Body of pancreas (tissue), 4 donors: Measurements from ENCODE around the gene LMO1. TPM values are rescaled to one million over a fixed set of nuclear protein-coding genes. Genes with fewer than 3 reads are reported as not detected.

ENCODE experiments used
- ATAC-seq: fragments of 150-250 bp; one replicate; pipeline ENCODE4 v1.9.1; 2016
- DNase-seq, 4 donors: peaks; one replicate each; pipeline ENCODE4 v3.0.0-alpha.2; 2019
- H3K27ac ChIP-seq, 4 donors: fragments of 200-600 bp; sonication (generic); 1 replicate in 3 of 4; 2 replicates in 1 of 4; pipeline versions ENCODE4 v1.5.1 to v1.6.1; 2016 to 2019; ENCODE audit warnings: mild to moderate bottlenecking in 1 of 4, mixed read lengths in 1 of 4, moderate library complexity in 1 of 4
- H3K27me3 ChIP-seq, 2 donors: fragments of 200-600 bp; sonication (generic); one replicate each; pipeline ENCODE4 v1.6.0; 2016; ENCODE audit warnings: mild to moderate bottlenecking in 1 of 2
- H3K36me3 ChIP-seq, 2 donors: fragments of 200-600 bp; sonication (generic); replicated peaks in 1 of 2; 2 replicates each; pipeline ENCODE4 v1.5.1; 2016; ENCODE audit warnings: low read depth in 2 of 2; ENCODE audit not compliant: insufficient read depth in 1 of 2
- H3K4me1 ChIP-seq: fragments of 200-600 bp; sonication (generic); one replicate; pipeline ENCODE4 v1.6.0; 2016
- H3K4me3 ChIP-seq, 2 donors: fragments of 200-600 bp; sonication (generic); 1 replicate in 1 of 2; 2 replicates in 1 of 2; pipeline ENCODE4 v1.5.1; 2016 to 2019
- H3K9me3 ChIP-seq, 3 donors: fragments of 200-600 bp; sonication (generic); 1 replicate in 2 of 3; 2 replicates in 1 of 3; pipeline ENCODE4 v1.5.1; 2016
- CTCF ChIP-seq, 7 experiments: fragments of 450-650 bp in 4 of 7; fragments of 200-600 bp in 3 of 7; sonication (generic) in 3 of 7; IDR thresholded peaks; one replicate each; pipeline ENCODE4 v1.5.1; 2016 to 2019; ENCODE audit warnings: antibody characterized with exemption in 7 of 7
- POLR2A ChIP-seq, 3 donors: fragments of 450-650 bp; IDR thresholded peaks; one replicate each; pipeline ENCODE4 v1.6.1; 2016; ENCODE audit warnings: antibody characterized with exemption in 3 of 3, mild to moderate bottlenecking in 2 of 3
- WGBS, 2 donors: methylation state at CpG; one replicate each; pipeline ENCODE4 v1.1.5; 2017; 5-methylcytosine and 5-hydroxymethylcytosine counted together
- intact Hi-C: fragments of 100-400 bp; cut with DNase I; formaldehyde crosslinking; loops from one replicate; pipeline ENCODE4 v1.15.1; 2023
- total RNA-seq, 2 donors: library from RNA; depleted of rRNA; stranded (reverse); fragments of >200 nt; gene quantifications; one replicate each; pipeline ENCODE4 v1.1.0, GENCODE V29; 2016

Gene LMO1
- total RNA-seq, 2 donors from 2014 or later: 0.78 to 1.6 TPM

GRCh38 chr11:8222820-8223512 is 40.7 kb downstream of the LMO1 start:
- intact Hi-C loops: loop anchor here (5.0 kb wide), 1 partner anchor 339 kb away; no protein-coding TSS in a partner anchor
- H3K4me1 ChIP-seq: peaks cover 5% of the 10 kb centered on the region
- TF ChIP-seq CTCF (IDR thresholded peaks at IDR 0.05) (no peak), POLR2A (IDR thresholded peaks at IDR 0.05) (no peak)
- no peaks in the 10 kb centered on the region for H3K36me3 ChIP-seq
- H3K27ac ChIP-seq: no peak overlapping the region
- no peaks in the 10 kb centered on the region for H3K27me3 ChIP-seq
- no peak overlapping the region for H3K4me3 ChIP-seq
- DNase-seq (no peak), ATAC-seq (no peak)
- H3K9me3 ChIP-seq: no peaks in the 10 kb centered on the region
- WGBS, 2 donors: 52 to 63% methylated on average over 5 of the region's 6 CpGs

- Histone ChIP-seq H3K9me3 (no peaks in the 10 kb centered on the region), H3K27me3 (no peaks in the 10 kb centered on the region), H3K36me3 (no peaks in the 10 kb centered on the region), H3K4me3 (no peak overlapping the region), H3K4me1 (peaks cover 5% of the 10 kb centered on the region), H3K27ac (no peak overlapping the region)
- WGBS, 2 donors: 63 to 69% methylated on average over 8 of the region's 8 CpGs
- ATAC-seq (no peak), DNase-seq (no peak)
- no peak for TF ChIP-seq POLR2A (IDR thresholded peaks at IDR 0.05)
- TF ChIP-seq CTCF (IDR thresholded peaks at IDR 0.05): no peak
- intact Hi-C loops: loop anchor here (5.0 kb wide), 1 partner anchor 340 kb away; no protein-coding TSS in a partner anchor
These were observed 41.7 kb downstream of the LMO1 start for GRCh38 chr11:8221917-8222495.

GRCh38 chr11:8221046-8221723 is 42.5 kb downstream of the LMO1 start:
- no peak for TF ChIP-seq CTCF (IDR thresholded peaks at IDR 0.05)
- TF ChIP-seq POLR2A (IDR thresholded peaks at IDR 0.05): no peak
- Histone ChIP-seq H3K36me3 (no peaks in the 10 kb centered on the region), H3K4me3 (no peak overlapping the region), H3K9me3 (no peaks in the 10 kb centered on the region), H3K4me1 (peaks cover 5% of the 10 kb centered on the region), H3K27ac (no peak overlapping the region), H3K27me3 (no peaks in the 10 kb centered on the region)
- intact Hi-C loops: loop anchor here (5.0 kb wide), 1 partner anchor 341 kb away; no protein-coding TSS in a partner anchor
- DNase-seq (no peak), ATAC-seq (no peak)
- WGBS, 2 donors: 77 to 86% methylated on average over 5 to 8 of the region's 8 CpGs

GRCh38 chr11:8220261-8221045 is 43.2 kb downstream of the LMO1 start:
- Histone ChIP-seq H3K4me3 (no peak overlapping the region), H3K9me3 (no peaks in the 10 kb centered on the region), H3K4me1 (peaks cover 1% of the 10 kb centered on the region), H3K36me3 (no peaks in the 10 kb centered on the region), H3K27me3 (no peaks in the 10 kb centered on the region), H3K27ac (no peak overlapping the region)
- no peak for DNase-seq
- ATAC-seq: no peak
- TF ChIP-seq POLR2A (IDR thresholded peaks at IDR 0.05): no peak
- TF ChIP-seq CTCF (IDR thresholded peaks at IDR 0.05): no peak
- intact Hi-C loops: loop anchor here (5.0 kb wide), 1 partner anchor 342 kb away; no protein-coding TSS in a partner anchor
- WGBS, 2 donors: 72 to 78% methylated on average over 7 to 11 of the region's 11 CpGs
